ENCODE measurements around the gene CLEC1A. TPM values are rescaled to one million over a fixed set of nuclear protein-coding genes. Genes with fewer than 3 reads are reported as not detected.

The CLEC1A gene, protein sequence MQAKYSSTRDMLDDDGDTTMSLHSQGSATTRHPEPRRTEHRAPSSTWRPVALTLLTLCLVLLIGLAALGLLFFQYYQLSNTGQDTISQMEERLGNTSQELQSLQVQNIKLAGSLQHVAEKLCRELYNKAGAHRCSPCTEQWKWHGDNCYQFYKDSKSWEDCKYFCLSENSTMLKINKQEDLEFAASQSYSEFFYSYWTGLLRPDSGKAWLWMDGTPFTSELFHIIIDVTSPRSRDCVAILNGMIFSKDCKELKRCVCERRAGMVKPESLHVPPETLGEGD
- total RNA-seq, result 1 to 10 TPM; 1.1 to 4.8 (median 2.3) TPM
- 1 to 10 TPM in 1 of 3 donors, not detected in 2; 2.0 TPM for polyA plus RNA-seq

DNA sequence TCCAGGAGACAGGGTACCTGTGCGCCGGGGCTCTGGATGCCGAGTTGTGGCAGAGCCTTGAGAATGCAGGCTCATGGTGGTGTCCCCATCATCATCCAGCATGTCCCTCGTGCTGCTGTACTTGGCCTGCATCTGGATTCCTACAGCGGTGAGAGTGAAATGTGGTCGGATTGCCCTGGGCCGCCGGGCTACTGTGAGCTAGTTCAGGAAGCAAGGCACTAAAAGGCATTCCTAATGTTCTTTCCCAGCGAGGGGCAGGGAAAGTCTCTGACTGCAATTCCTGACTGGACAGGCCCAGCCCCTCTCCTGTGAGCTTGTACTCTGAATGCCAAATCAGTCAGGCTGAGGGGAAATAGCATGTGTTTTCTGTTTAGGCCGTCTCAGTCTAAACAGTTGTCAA lies at the start of gene CLEC1A:
TSS of gene CLEC1A (minus strand) at position 195 of the 400 bp plus-strand sequence. CDS start at position 132, 63 bp downstream.
- TF ChIP-seq EP300 (IDR thresholded peaks at IDR 0.05) (no peak), POLR2AphosphoS5 (IDR thresholded peaks at IDR 0.05) (peak; percentile 37 to 67 (median 60))
- intact Hi-C loops (cut with DNase I), result no loop called here
- WGBS, 2 donors, result 61 to 73% methylated on average over 10 of the region's 10 CpGs
- Histone ChIP-seq H3K4me3 (peak within 1 kb of the TSS in 2 of 4 donors; percentile 6 to 12), H3K36me3 (no peaks in the 10 kb centered on the region), H3K4me1 (peaks cover 0 to 36% (median 23%) of the 10 kb centered on the region in 4 donors), H3K9me3 (no peaks in the 10 kb centered on the region), H3K27me3 (no peaks in the 10 kb centered on the region), H3K27ac (peak within 1 kb of the TSS in 3 of 4 donors; percentile 56 to 77 (median 64))
- DNase-seq, result no peak

- Histone ChIP-seq H3K27ac (no peak overlapping the region), H3K4me1 (peaks cover 0 to 7% (median 5%) of the 10 kb centered on the region in 4 donors), H3K4me3 (no peak overlapping the region), H3K36me3 (no peaks in the 10 kb centered on the region), H3K27me3 (no peaks in the 10 kb centered on the region), H3K9me3 (no peaks in the 10 kb centered on the region)
- intact Hi-C loops (cut with DNase I), result no loop called here
- 80 to 88% methylated on average over 5 of the region's 5 CpGs for WGBS, 2 donors
- TF ChIP-seq EP300 (IDR thresholded peaks at IDR 0.05), result no peak
- DNase-seq, result no peak
Measured at GRCh38 chr12:10147714-10148403, 49.1 kb upstream of the CLEC1A start.

GRCh38 chr12:10142976-10143589 lies 44.3 kb upstream of the CLEC1A start:
- intact Hi-C loops (cut with DNase I), result loop anchor here (5.0 kb wide), 1 partner anchor 111 kb away; the partner anchor contains the start of gene CLEC9A
- Histone ChIP-seq H3K9me3 (no peaks in the 10 kb centered on the region), H3K4me3 (no peak overlapping the region), H3K36me3 (no peaks in the 10 kb centered on the region), H3K4me1 (peaks cover 0 to 13% (median 5%) of the 10 kb centered on the region in 4 donors), H3K27me3 (no peaks in the 10 kb centered on the region), H3K27ac (no peak overlapping the region)
- TF ChIP-seq POLR2A (IDR thresholded peaks at IDR 0.05) (no peak), POLR2AphosphoS5 (IDR thresholded peaks at IDR 0.05) (no peak)
- TF ChIP-seq, protein P1, sequence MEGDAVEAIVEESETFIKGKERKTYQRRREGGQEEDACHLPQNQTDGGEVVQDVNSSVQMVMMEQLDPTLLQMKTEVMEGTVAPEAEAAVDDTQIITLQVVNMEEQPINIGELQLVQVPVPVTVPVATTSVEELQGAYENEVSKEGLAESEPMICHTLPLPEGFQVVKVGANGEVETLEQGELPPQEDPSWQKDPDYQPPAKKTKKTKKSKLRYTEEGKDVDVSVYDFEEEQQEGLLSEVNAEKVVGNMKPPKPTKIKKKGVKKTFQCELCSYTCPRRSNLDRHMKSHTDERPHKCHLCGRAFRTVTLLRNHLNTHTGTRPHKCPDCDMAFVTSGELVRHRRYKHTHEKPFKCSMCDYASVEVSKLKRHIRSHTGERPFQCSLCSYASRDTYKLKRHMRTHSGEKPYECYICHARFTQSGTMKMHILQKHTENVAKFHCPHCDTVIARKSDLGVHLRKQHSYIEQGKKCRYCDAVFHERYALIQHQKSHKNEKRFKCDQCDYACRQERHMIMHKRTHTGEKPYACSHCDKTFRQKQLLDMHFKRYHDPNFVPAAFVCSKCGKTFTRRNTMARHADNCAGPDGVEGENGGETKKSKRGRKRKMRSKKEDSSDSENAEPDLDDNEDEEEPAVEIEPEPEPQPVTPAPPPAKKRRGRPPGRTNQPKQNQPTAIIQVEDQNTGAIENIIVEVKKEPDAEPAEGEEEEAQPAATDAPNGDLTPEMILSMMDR (IDR thresholded peaks at IDR 0.05), result no peak
- no peak for DNase-seq
- WGBS, 2 donors, result 0 to 37% methylated on average over 1 of the region's 1 CpG

GRCh38 chr12:10140001-10140400 lies 41.2 kb upstream of the CLEC1A start:
- no peak for DNase-seq
- Histone ChIP-seq H3K36me3 (no peaks in the 10 kb centered on the region), H3K27me3 (no peaks in the 10 kb centered on the region), H3K9me3 (no peaks in the 10 kb centered on the region), H3K27ac (no peak overlapping the region), H3K4me1 (peaks cover 0 to 13% (median 5%) of the 10 kb centered on the region in 4 donors), H3K4me3 (no peak overlapping the region)
- 16 to 21% methylated on average over 2 of the region's 2 CpGs for WGBS, 2 donors
- intact Hi-C loops (cut with DNase I), result loop anchor here (5.0 kb wide), 1 partner anchor 108 kb away; the partner anchor contains the start of gene CLEC9A
- TF ChIP-seq, protein P1 (IDR thresholded peaks at IDR 0.05), result peak in 3 of 4 experiments; percentile 29 to 31 (median 30)
- TF ChIP-seq POLR2A (IDR thresholded peaks at IDR 0.05), result no peak

DNA sequence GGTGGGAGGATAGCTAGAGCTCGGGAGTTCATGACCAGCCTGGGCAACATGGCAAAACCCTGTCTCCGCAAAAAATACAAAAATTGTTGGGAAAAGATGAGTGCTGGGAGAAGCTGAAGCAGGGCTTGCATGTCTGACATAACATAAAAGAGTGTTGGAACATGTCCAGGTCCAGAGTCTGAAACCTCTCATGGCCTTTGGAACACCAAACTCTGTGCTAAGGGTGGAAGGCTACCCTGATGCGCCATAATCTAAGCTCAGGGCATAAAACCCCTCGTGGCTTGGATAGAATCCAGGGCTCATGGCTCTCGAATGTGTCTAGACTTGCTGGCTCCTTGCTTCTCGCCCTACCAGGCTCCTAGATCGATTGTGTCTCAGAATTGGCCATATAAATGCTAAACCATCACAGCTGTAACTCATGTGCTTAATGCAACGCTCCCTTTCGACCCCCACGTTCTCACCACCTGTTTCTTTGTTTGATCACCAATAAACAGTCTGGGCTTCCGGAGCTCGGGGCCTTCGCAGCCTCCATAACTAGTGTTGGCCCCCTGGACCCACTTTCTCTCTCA lies 37.9 kb upstream of the CLEC1A start:
- no peak for DNase-seq
- Histone ChIP-seq H3K27me3 (no peaks in the 10 kb centered on the region), H3K27ac (no peak overlapping the region), H3K4me3 (no peak overlapping the region), H3K9me3 (no peaks in the 10 kb centered on the region), H3K36me3 (no peaks in the 10 kb centered on the region), H3K4me1 (no peaks in the 10 kb centered on the region)
- 63 to 80% methylated on average over 13 of the region's 13 CpGs for WGBS, 2 donors
- intact Hi-C loops (cut with DNase I), result loop anchor here (5.0 kb wide), 1 partner anchor 384 kb away; no protein-coding TSS in a partner anchor
- TF ChIP-seq POLR2A (IDR thresholded peaks at IDR 0.05) (no peak), EP300 (IDR thresholded peaks at IDR 0.05) (no peak), POLR2AphosphoS5 (IDR thresholded peaks at IDR 0.05) (no peak)
- TF ChIP-seq, protein P1 (IDR thresholded peaks at IDR 0.05), result no peak
